Keratinocyte (primary cell): ENCODE data around the gene MFRP.

Experiments
- CTCF ChIP-seq, 3 experiments: IDR thresholded peaks in 1 of 3; conservative IDR thresholded peaks in 1 of 3; optimal IDR thresholded peaks in 1 of 3; 2 replicates in 2 of 3; 3 replicates in 1 of 3; pipeline versions ENCODE3 to v1.5.1; 2011; ENCODE audit warnings: low read length in 3 of 3, mild to moderate bottlenecking in 3 of 3, moderate library complexity in 2 of 3, control low read depth in 1 of 3, inconsistent platforms in 1 of 3; ENCODE audit not compliant: insufficient read depth in 2 of 3; ENCODE audit errors: extremely low read depth in 1 of 3
- EZH2 ChIP-seq: IDR thresholded peaks from one replicate; pipeline ENCODE4 v1.6.1; 2012; ENCODE audit warnings: inconsistent platforms, mild to moderate bottlenecking, low read length, moderate library complexity

GRCh38 chr11:119342023-119342300, 4.5 kb downstream of the MFRP start:
- no peak for TF ChIP-seq CTCF (optimal IDR thresholded peaks at IDR 0.05 in 1 of 3, IDR thresholded peaks at IDR 0.05 in 1 of 3, conservative IDR thresholded peaks at IDR 0.05 in 1 of 3; ENCODE audit: extremely low read depth in 1 of 3, insufficient read depth in 2 of 3, low read length in 3 of 3)
- no peak for TF ChIP-seq EZH2
